ENCODE results near the gene GNL1. TPM values are rescaled to one million over a fixed set of nuclear protein-coding genes. Genes with fewer than 3 reads are reported as not detected.
"Not testable (repeated sequence)": the region's sequence is repeated elsewhere in the genome, so short reads cannot be mapped to it uniquely, and the experiment has no call there.

GNL1 gene
- 100 to 1,000 TPM in 3 of 5 donors, 10 to 100 TPM in 2; 88.9 to 114 (median 103) TPM for polyA plus RNA-seq (ENCODE audit: insufficient read depth in 1 of 5, insufficient read length in 5 of 5, low replicate concordance in 1 of 5)
- long read RNA-seq, donor 1, full-length matches to known transcripts = 19 of 33 reads
- long read RNA-seq, donor 1, partial matches to known transcripts = 14 of 33 reads
- long read RNA-seq, donor 1, other reads (novel, unspliced or antisense) = 0 of 33 reads
- long read RNA-seq, donor 2, full-length matches to known transcripts = 12 of 12 reads
- long read RNA-seq, donor 2, partial matches to known transcripts = 0 of 12 reads
- long read RNA-seq, donor 2, other reads (novel, unspliced or antisense) = 0 of 12 reads
- long read RNA-seq, donor 3, full-length matches to known transcripts = 6 of 12 reads
- long read RNA-seq, donor 3, partial matches to known transcripts = 6 of 12 reads
- long read RNA-seq, donor 3, other reads (novel, unspliced or antisense) = 0 of 12 reads
- long read RNA-seq, donor 4, full-length matches to known transcripts = 11 of 16 reads
- long read RNA-seq, donor 4, partial matches to known transcripts = 5 of 16 reads
- long read RNA-seq, donor 4, other reads (novel, unspliced or antisense) = 0 of 16 reads
- long read RNA-seq, donor 5, full-length matches to known transcripts = 10 of 23 reads
- long read RNA-seq, donor 5, partial matches to known transcripts = 13 of 23 reads
- long read RNA-seq, donor 5, other reads (novel, unspliced or antisense) = 0 of 23 reads
- long read RNA-seq, donor 6, full-length matches to known transcripts = 13 of 18 reads
- long read RNA-seq, donor 6, partial matches to known transcripts = 5 of 18 reads
- long read RNA-seq, donor 6, other reads (novel, unspliced or antisense) = 0 of 18 reads
- long read RNA-seq, donor 7, full-length matches to known transcripts = 11 of 137 reads
- long read RNA-seq, donor 7, partial matches to known transcripts = 121 of 137 reads
- long read RNA-seq, donor 7, other reads (novel, unspliced or antisense) = 5 of 137 reads
- long read RNA-seq, donor 8, full-length matches to known transcripts = 6 of 6 reads
- long read RNA-seq, donor 8, partial matches to known transcripts = 0 of 6 reads
- long read RNA-seq, donor 8, other reads (novel, unspliced or antisense) = 0 of 6 reads

DNA sequence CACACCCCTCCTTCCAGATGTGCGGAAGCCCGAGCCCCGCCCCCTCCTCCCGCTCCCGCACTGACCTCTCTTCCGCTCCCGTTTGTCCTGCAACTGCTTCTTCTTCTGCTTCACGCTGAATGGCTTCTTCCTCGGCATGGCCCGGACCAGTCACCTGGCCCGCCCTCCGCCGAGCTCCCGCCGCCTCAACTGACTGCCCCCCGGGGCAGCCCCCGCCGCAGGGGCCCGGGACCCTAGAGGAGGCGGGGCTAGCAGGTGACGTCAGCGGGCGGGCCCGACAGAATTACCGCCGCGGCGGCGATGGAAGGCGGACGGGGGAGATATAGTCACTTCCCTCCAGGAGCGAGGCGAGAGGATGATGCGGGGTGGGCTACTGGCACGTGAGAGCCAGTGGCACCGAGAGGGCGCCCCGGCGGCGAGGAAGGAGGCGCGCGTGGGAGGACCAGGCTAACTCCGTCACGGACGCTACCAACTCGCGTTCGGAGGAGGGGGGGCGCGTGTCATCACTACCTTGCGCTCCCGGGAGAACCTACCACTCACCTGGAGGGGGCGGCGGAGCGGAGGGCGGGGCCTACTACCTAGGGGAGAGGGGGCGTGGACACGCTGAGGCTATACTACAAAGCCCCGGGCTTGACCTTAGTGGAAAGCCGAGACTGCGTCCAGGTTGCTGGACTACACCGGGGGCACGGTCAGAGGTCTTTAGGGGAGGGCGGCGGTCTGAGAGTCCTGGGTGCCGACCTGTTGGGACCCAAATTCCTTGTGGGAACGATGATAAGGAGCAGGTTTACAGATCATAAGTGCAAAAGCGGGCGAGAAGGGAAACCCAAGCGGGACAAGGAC, at the start of gene GNL1:
TSS of gene GNL1 (minus strand) at position 424 of the 840 bp plus-strand sequence. CDS start at position 138, 286 bp downstream.
- DNase-seq = peak; percentile 92 to 93

DNA sequence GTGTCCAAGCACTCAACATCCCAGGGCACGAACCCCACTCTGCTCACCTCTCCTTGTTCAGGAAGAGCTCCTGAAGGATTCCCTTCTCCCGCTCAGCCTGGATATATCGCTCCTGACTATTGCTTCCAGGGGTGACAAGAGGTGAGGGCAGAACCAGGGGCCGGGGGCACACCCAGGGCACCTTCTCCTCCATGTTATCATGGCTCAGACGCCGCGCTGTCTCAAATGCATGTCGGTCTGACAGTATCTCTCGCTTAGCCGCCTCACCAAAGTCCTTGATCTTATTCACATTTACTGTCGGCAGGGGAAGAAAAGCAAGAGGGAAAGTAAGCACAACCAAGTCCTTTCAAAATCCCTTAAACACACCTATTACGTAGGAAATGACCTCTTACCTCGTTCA, 47.7 kb upstream of the GNL1 start:
- DNase-seq = no peak

- DNase-seq = no peak
Measured at GRCh38 chr6:30601815-30602641, 45.7 kb upstream of the GNL1 start.

DNA sequence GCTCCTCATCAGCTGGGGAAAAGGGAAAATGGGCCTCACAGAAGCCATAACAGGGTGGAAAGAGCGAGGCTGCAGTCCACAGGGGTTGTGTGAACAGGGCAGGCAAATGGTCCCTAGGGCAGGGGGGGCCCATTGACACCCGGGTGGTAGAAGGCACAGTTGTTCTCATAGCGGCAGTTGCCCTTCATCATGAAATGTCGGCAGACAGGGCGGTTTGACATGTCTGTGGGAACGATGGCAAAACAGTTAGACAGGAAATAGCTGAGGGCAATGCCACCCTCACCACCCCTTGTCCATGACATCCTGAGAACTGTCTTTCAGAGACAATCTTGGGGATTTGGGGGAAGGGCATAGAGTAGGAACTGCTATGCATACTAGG, 45.1 kb upstream of the GNL1 start:
- DNase-seq = no peak

DNA sequence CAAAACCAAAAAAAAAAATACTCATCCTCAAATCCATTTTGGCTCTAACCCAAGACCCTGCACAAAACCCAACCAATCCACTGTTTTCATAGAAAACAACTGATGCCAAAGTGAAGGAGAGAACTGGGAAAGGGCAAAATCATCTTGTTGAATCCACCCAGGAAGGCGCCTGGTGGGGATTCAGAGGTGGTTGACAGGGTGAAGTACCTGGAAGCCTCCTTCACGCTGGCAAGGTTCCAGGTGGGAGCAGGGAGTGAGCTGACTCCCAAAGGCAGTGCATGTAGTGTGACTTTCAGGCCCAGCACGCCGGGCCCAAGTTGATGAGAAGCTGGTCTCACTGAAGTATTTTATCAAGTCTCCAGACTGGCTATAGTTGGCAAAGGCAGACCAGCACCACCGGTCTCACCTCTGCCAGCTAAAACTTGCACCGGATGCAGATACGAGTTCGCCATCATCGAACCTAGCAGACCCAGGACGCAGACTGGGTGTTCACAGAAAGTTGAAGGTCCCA, 44.2 kb upstream of the GNL1 start:
- no peak for DNase-seq

DNA sequence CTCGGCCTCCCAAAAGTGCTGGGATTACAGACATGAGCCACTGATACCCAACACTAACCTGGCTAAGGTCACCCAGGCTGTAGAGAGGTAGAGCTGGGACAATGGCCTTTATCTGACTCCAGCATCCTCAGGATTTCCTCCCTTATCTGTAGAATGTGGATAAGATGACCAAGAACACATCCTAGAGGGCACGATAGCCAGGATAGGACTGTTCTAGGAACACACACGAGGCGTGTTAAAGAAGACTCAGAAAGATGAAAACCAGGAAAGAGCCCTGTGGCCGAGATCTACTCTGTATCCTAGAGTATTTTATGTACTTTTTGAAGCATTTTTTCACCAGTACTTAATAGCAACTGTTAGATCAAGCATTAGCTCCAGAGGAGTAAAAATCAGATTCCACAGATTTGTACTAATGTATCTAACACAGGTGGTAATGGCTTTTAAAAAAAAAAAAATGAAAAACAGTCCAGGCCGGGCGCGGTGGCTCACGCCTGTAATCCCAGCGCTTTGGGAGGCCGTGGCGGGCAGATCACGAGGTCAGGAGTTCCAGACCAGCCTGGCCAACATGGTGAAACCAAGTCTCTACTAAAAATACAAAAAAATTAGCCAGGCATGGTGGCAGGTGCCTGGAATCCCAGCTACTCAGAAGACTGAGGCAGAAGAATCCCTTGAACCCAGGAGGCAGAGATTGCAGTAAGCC, 43.5 kb upstream of the GNL1 start:
- DNase-seq = no peak

- DNase-seq = no peak
Measured at GRCh38 chr6:30598912-30599624, 42.8 kb upstream of the GNL1 start.

DNA sequence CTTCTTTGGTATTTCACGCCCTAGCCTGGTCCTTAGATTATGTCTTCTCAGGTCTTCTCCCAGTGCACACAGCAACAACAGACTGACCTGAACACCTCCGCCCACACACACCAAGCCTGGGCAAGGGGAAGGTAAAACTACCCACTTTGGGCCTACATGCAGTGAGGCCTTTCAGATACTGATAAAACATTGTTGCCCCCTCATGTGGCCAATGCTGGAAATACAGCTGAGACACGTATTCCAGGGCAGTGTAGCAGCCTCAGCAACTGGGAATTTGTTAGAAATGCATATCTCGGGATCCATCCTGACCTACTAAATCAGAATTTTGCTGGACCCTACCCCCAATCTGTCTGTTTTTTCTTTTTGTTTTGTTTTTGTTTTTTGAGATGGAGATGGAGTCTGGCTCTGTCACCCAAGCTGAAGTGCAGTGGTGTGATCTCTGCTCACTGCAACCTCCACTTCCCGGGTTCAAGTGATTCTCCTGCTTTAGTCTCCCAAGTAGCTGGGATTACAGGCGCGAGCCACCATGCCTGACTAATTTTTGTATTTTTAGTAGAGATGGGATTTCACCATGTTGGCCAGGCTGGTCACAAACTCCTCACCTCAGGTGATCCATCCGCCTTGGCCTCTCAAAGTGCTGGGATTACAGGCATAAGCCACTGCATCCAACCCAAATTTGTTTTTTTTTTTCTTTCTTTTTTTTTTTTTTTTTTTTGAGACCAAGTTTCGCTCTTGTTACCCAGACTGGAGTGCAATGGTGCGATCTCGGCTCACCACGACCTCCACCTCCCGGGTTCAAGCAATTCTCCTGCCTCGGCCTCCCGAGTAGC, 41.2 kb upstream of the GNL1 start:
- DNase-seq = not testable (repeated sequence)

- no peak for DNase-seq
Measured at GRCh38 chr6:30592287-30592686, 36.0 kb upstream of the GNL1 start.

DNA sequence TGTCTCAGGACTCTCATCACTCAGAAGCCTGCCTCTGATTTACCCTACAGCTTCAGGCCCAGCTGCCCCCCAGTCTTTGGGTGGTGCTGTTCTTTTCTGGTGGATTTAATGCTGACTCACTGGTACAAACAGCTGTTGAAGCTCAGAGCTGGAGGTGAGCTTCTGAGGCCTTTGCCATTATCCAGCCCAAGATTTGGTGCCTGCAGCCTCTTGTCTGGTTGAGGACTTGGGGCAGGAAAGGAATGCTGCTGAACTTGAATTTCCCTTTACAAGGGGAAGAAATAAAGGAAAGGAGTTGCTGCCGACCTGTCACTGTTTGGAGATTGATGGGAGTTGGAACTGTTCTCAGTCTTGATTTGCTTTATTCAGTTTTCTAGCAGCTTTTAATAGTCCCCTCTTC, 34.7 kb upstream of the GNL1 start:
- DNase-seq = peak in 1 of 2 donors; percentile 50

DNA sequence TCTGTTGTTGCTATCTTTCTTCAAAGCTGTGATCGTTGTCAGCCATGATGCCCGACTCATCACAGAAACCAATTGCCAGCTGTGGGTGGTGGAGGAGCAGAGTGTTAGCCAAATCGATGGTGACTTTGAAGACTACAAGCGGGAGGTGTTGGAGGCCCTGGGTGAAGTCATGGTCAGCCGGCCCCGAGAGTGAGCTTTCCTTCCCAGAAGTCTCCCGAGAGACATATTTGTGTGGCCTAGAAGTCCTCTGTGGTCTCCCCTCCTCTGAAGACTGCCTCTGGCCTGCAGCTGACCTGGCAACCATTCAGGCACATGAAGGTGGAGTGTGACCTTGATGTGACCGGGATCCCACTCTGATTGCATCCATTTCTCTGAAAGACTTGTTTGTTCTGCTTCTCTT, 34.2 kb upstream of the GNL1 start:
- no peak for DNase-seq

GRCh38 chr6:30589754-30590358, 33.6 kb upstream of the GNL1 start:
- no peak for DNase-seq

- no peak for DNase-seq
Measured at GRCh38 chr6:30583921-30584320, 27.6 kb upstream of the GNL1 start.

DNA sequence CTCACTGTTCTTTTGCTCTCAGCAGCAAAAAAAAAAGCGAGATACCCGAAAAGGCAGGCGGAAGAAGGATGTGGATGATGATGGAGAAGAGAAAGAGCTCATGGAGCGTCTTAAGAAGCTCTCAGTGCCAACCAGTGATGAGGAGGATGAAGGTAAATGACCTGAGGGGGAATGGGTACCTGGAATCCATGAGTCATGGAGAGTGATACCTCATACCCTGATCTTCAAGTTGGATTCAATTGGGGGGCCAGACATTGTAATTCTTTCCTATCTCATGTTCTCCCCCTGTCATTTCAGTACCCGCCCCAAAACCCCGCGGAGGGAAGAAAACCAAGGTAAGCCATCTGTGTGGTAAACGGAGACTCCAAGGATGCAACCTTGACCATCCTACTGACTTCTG, 21.8 kb upstream of the GNL1 start:
- no peak for DNase-seq

DNA sequence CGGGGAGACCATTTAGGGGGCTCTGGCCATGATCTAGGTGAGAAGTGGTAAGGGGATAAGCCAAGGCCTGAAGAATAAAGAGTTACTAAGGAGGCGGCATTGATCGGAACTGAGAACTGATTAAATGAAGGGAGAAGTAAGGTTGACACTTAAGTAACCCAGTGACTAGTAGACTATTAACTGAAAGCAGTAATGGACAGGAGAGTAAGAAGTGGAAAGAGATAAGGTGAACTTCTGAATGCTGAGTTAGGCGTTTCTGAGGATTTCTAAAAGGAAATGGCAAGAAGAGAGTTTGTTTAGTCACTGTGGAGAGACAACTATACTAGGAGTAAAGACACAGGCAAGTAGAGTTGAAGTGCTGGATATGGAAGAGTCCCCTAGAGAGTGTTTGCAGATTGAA, 16.8 kb upstream of the GNL1 start:
- no peak for DNase-seq

- no peak for DNase-seq
Measured at GRCh38 chr6:30572148-30572547, 15.9 kb upstream of the GNL1 start.

DNA sequence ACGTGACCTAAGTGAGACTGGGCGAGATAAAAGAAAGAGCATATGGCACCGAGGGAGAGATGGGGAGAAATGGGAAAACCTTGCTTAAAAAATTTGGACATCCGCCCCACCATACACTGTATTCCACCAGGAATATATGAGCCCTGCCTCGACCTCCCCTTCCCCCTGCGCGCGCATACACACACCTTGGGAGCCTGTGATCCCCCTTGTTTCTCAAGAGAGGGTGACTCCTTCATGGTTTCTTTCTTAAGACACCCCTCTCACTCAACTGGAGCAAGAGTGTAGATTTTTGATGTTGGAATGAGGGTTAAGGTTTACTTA, 15.4 kb upstream of the GNL1 start:
- no peak for DNase-seq
